Testis (tissue), 3 donors: Measurements from ENCODE around the gene MMP24. TPM values are rescaled to one million over a fixed set of nuclear protein-coding genes. Genes with fewer than 3 reads are reported as not detected.
"Not testable (repeated sequence)": the region's sequence is repeated elsewhere in the genome, so short reads cannot be mapped to it uniquely, and the experiment has no call there.

Experiments used
- DNase-seq: peaks from one replicate; pipeline ENCODE4 v3.0.0-alpha.2; 2019
- H3K27ac ChIP-seq, 2 donors: fragments of 200-600 bp; sonication (generic); one replicate each; pipeline ENCODE4 v1.5.1; 2019
- H3K27me3 ChIP-seq: fragments of 200-600 bp; sonication (generic); one replicate; pipeline ENCODE4 v1.5.1; 2019
- H3K36me3 ChIP-seq: fragments of 200-600 bp; sonication (generic); one replicate; pipeline ENCODE4 v1.5.1; 2017; ENCODE audit warnings: low read depth; ENCODE audit errors: missing control alignments
- H3K4me1 ChIP-seq: fragments of 200-600 bp; sonication (generic); one replicate; pipeline ENCODE4 v1.5.1; 2019
- H3K4me3 ChIP-seq, 2 donors: fragments of 200-600 bp; sonication (generic); one replicate each; pipeline ENCODE4 v1.5.1; 2017 to 2019
- H3K9me3 ChIP-seq: fragments of 200-600 bp; sonication (generic); one replicate; pipeline ENCODE4 v1.5.1; 2017
- POLR2A ChIP-seq: fragments of 450-650 bp; IDR thresholded peaks from one replicate; pipeline ENCODE4 v1.6.1; 2017; ENCODE audit warnings: antibody characterized with exemption, mild to moderate bottlenecking, moderate library complexity
- WGBS, 2 donors: methylation state at CpG; one replicate each; pipeline ENCODE4 v1.1.5; 2018; 5-methylcytosine and 5-hydroxymethylcytosine counted together
- intact Hi-C: fragments of 100-400 bp; cut with DNase I; formaldehyde crosslinking; loops from one replicate; pipeline ENCODE4 v1.15.1; 2023; ENCODE audit warnings: low total_unique reads
- polyA plus RNA-seq: library from polyadenylated mRNA; stranded (reverse); fragments of 350-450 nt; fragmentation: Illumina TruSeq; extraction: RNeasy Lipid Tissue Mini Kit (QIAGEN cat#74804); gene quantifications from one replicate; pipeline ENCODE4 v1.2.3, GENCODE V29; 2014; ENCODE audit warnings: low read depth, low replicate concordance; ENCODE audit not compliant: insufficient read depth
- total RNA-seq, 2 donors: library from RNA; depleted of rRNA; stranded (reverse); fragments of >200 nt; gene quantifications; one replicate each; pipeline ENCODE4 v1.2.3, GENCODE V29; 2016
- TF ChIP-seq, protein P1 (sequence below), 3 experiments: fragments of 450-650 bp in 2 of 3; fragments of 200-600 bp in 1 of 3; sonication (generic) in 1 of 3; IDR thresholded peaks; one replicate each; pipeline ENCODE4 v1.5.1; 2016 to 2019; ENCODE audit warnings: antibody characterized with exemption in 3 of 3, mild to moderate bottlenecking in 2 of 3, moderate library complexity in 1 of 3

The MMP24 gene
- total and polyA plus RNA-seq, 3 donors from 2014 or later = 1.1 to 2.2 (median 1.1) TPM

- intact Hi-C loops = no loop called here
- Histone ChIP-seq H3K36me3 (no peaks in the 10 kb centered on the region), H3K4me1 (no peaks in the 10 kb centered on the region), H3K9me3 (no peaks in the 10 kb centered on the region), H3K27me3 (no peaks in the 10 kb centered on the region), H3K27ac (no peak overlapping the region), H3K4me3 (no peak overlapping the region)
- WGBS, 2 donors = 94% methylated on average over 10 to 12 of the region's 12 CpGs
- TF ChIP-seq POLR2A = no peak
- TF ChIP-seq, protein P1, sequence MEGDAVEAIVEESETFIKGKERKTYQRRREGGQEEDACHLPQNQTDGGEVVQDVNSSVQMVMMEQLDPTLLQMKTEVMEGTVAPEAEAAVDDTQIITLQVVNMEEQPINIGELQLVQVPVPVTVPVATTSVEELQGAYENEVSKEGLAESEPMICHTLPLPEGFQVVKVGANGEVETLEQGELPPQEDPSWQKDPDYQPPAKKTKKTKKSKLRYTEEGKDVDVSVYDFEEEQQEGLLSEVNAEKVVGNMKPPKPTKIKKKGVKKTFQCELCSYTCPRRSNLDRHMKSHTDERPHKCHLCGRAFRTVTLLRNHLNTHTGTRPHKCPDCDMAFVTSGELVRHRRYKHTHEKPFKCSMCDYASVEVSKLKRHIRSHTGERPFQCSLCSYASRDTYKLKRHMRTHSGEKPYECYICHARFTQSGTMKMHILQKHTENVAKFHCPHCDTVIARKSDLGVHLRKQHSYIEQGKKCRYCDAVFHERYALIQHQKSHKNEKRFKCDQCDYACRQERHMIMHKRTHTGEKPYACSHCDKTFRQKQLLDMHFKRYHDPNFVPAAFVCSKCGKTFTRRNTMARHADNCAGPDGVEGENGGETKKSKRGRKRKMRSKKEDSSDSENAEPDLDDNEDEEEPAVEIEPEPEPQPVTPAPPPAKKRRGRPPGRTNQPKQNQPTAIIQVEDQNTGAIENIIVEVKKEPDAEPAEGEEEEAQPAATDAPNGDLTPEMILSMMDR (IDR thresholded peaks at IDR 0.05) = no peak
- DNase-seq = no peak
These were observed 28.0 kb downstream of the MMP24 start for GRCh38 chr20:35254448-35254999.

- DNase-seq = no peak
- no peaks in the 10 kb centered on the region for H3K36me3 ChIP-seq
- TF ChIP-seq, protein P1 (IDR thresholded peaks at IDR 0.05) = no peak
- H3K27me3 ChIP-seq = no peaks in the 10 kb centered on the region
- intact Hi-C loops = no loop called here
- no peak overlapping the region for H3K4me3 ChIP-seq
- no peak overlapping the region for H3K27ac ChIP-seq
- H3K4me1 ChIP-seq = no peaks in the 10 kb centered on the region
- no peaks in the 10 kb centered on the region for H3K9me3 ChIP-seq
- WGBS, 2 donors = 38 to 57% methylated on average over 8 of the region's 8 CpGs
These were observed 30.9 kb downstream of the MMP24 start for GRCh38 chr20:35257175-35257909.

DNA sequence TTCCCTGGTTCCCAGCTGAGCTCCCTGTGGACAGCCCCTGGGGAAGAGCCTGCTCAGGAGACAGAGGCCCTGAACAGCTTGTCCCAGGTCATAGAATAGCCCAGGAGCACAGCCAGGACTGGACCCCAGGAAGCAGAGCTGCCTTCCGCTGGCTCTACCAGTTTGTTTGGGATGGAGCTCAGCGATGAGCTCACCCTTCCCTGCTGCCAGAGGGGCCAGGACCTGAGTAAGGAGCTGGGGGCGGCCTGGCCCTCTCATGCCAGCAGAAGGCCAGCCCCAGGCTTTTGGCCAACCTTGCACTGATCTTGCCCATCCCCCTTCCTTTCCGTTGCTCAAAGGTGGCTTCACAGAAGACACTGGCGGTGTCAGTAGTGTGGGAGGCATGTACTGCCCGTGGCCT, 33.9 kb downstream of the MMP24 start:
- TF ChIP-seq POLR2A = no peak
- TF ChIP-seq, protein P1 (IDR thresholded peaks at IDR 0.05) = no peak
- Histone ChIP-seq H3K27ac (no peak overlapping the region), H3K4me3 (no peak overlapping the region), H3K9me3 (no peaks in the 10 kb centered on the region), H3K36me3 (no peaks in the 10 kb centered on the region), H3K27me3 (no peaks in the 10 kb centered on the region), H3K4me1 (no peaks in the 10 kb centered on the region)
- intact Hi-C loops = no loop called here
- DNase-seq = no peak
- WGBS, 2 donors = 90 to 100% methylated on average over 1 to 6 of the region's 6 CpGs

- H3K4me1 ChIP-seq, H3K4me3 ChIP-seq, intact Hi-C loops, H3K36me3 ChIP-seq, H3K27me3 ChIP-seq, DNase-seq, H3K27ac ChIP-seq, H3K9me3 ChIP-seq: not testable (repeated sequence)
- WGBS, 2 donors = 83 to 93% methylated on average over 7 of the region's 10 CpGs
These were observed 35.8 kb downstream of the MMP24 start for GRCh38 chr20:35262321-35262720.

DNA sequence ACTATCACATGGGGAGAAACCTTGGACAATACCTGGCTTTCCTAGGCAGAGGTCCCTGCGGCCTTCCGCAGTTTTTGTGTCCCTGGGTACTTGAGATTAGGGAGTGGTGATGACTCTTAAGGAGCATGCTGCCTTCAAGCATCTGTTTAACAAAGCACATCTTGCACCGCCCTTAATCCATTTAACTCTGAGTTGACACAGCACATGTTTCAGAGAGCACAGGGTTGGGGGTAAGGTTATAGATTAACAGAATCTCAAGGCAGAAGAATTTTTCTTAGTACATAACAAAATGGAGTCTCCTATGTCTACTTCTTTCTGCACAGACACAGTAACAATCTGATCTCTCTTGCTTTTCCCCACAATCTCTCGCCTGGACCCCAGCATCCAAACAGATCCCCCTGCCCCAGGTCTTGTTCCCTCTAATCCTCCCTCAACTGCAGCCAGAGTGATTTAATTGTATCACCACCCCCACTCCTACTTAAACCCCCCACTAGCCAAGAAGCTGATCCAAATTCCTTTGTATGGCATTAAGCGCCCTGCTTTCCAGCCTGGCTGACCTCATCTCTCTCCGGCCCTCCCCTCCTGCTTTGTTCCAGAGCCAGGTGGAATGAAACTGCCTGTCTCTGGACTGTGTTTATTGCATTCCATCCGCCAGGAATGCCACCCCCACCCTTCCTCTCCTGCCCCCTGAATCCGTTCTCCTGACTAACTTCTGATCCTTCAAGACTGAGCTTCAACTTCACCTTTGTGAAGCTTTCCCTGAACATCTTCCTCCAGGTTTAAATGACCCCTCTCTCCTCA, 36.4 kb downstream of the MMP24 start:
- WGBS, 2 donors = 63 to 79% methylated on average over 5 of the region's 8 CpGs
- H3K4me1 ChIP-seq, H3K4me3 ChIP-seq, H3K27me3 ChIP-seq, H3K9me3 ChIP-seq, intact Hi-C loops, DNase-seq, H3K36me3 ChIP-seq, H3K27ac ChIP-seq: not testable (repeated sequence)
